ENCODE results near the gene GYG1.

The GYG1 gene

GRCh38 chr3:149019580-149019979 is 28.2 kb downstream of the GYG1 start:
- no peak for DNase-seq

- DNase-seq: no peak
Measured at GRCh38 chr3:149020196-149020838, 29.0 kb downstream of the GYG1 start.

- no peak for DNase-seq
Measured at GRCh38 chr3:149020839-149021252, 29.5 kb downstream of the GYG1 start.

- no peak for DNase-seq
Measured at GRCh38 chr3:149021830-149022229, 30.5 kb downstream of the GYG1 start.

- DNase-seq: no peak
Measured at GRCh38 chr3:149023951-149024350, 32.6 kb downstream of the GYG1 start.

- DNase-seq: no peak
Measured at GRCh38 chr3:149026718-149027117, 35.4 kb downstream of the GYG1 start.

- no peak for DNase-seq
Measured at GRCh38 chr3:149031096-149031495, 39.8 kb downstream of the GYG1 start.

- DNase-seq: no peak
Measured at GRCh38 chr3:149037684-149038083, 46.3 kb downstream of the GYG1 start.

- no peak for DNase-seq
Measured at GRCh38 chr3:149038322-149038721, 47.0 kb downstream of the GYG1 start.

- DNase-seq: no peak
Measured at GRCh38 chr3:149042789-149043386, 51.5 kb downstream of the GYG1 start.

GRCh38 chr3:149044339-149045083 is 53.2 kb downstream of the GYG1 start:
- DNase-seq: no peak

GRCh38 chr3:149055575-149055974 is 64.2 kb downstream of the GYG1 start:
- DNase-seq: no peak

- DNase-seq: no peak
Measured at GRCh38 chr3:149058198-149058597, 66.9 kb downstream of the GYG1 start.

GRCh38 chr3:149058602-149059001 is 67.3 kb downstream of the GYG1 start:
- DNase-seq: no peak

- no peak for DNase-seq
Measured at GRCh38 chr3:149061776-149062175, 70.4 kb downstream of the GYG1 start.

GRCh38 chr3:149067883-149068282 is 76.5 kb downstream of the GYG1 start:
- no peak for DNase-seq

All from T1000 (cell line).